Panc1 (cell line): ENCODE measurements around the gene ADCYAP1R1. TPM values are rescaled to one million over a fixed set of nuclear protein-coding genes. Genes with fewer than 3 reads are reported as not detected.

Experiments used
- ATAC-seq: fragments of 200-7000 bp; cut with Tn5 transposase; 2 replicates; pipeline ENCODE4 v1.9.1; 2020; ENCODE audit warnings: mild to moderate bottlenecking, moderate library complexity
- BruUV-seq: library from RNA; stranded (reverse); fragments of 400-500 nt; replicated peaks from 2 replicates; lab custom pipeline; 2021; lab: Mats Ljungman, UMichigan
- CTCF ChIA-PET: fragments of 300-600 bp; sonication (Branson Sonifier 250); formaldehyde crosslinking; loops from one replicate; lab custom pipeline; 2022; ENCODE audit warnings: antibody characterized with exemption; lab: Charles Lee
- POLR2A ChIA-PET: fragments of 300-600 bp; sonication (Branson Sonifier 250); formaldehyde crosslinking; loops from one replicate; lab custom pipeline; 2022; ENCODE audit warnings: antibody characterized with exemption; lab: Charles Lee
- DNase-seq: peaks from one replicate; pipeline ENCODE4 v3.0.0-alpha.2; 2010; ENCODE audit warnings: low read depth, low spot score
- H3K27ac ChIP-seq: 2 replicates; pipeline ENCODE4 v1.5.1; 2011; ENCODE audit warnings: mild to moderate bottlenecking, low read length, inconsistent platforms
- H3K27me3 ChIP-seq: fragments of 200-500 bp; sonication (Bioruptor generic); 2 replicates; pipeline ENCODE4 v1.6.0; 2014; ENCODE audit warnings: low read length, inconsistent platforms; ENCODE audit not compliant: control insufficient read depth, insufficient read depth
- H3K36me3 ChIP-seq: fragments of 200-500 bp; sonication (Bioruptor generic); 2 replicates; pipeline ENCODE4 v1.5.1; 2014; ENCODE audit warnings: inconsistent platforms, mild to moderate bottlenecking, low read length, moderate library complexity; ENCODE audit not compliant: control insufficient read depth, insufficient read depth
- H3K4me1 ChIP-seq: 2 replicates; pipeline ENCODE4 v1.5.1; 2011; ENCODE audit warnings: inconsistent platforms, mild to moderate bottlenecking, low read length, moderate library complexity; ENCODE audit not compliant: control insufficient read depth, insufficient read depth
- H3K4me3 ChIP-seq, 2 experiments: 2 replicates each; pipeline ENCODE4 v1.5.1; 2011 to 2012; ENCODE audit warnings: low read depth in 2 of 2, low read length in 2 of 2, mild to moderate bottlenecking in 2 of 2, inconsistent platforms in 1 of 2, moderate library complexity in 1 of 2
- H3K9me3 ChIP-seq: fragments of 200-500 bp; sonication (Bioruptor generic); 2 replicates; pipeline ENCODE4 v1.5.1; 2014; ENCODE audit warnings: low read depth, mild to moderate bottlenecking, inconsistent platforms, low read length, moderate library complexity; ENCODE audit not compliant: control insufficient read depth, insufficient read depth
- POLR2AphosphoS5 ChIP-seq: IDR thresholded peaks from 2 replicates; pipeline ENCODE4 v1.6.1; 2012; ENCODE audit warnings: mild to moderate bottlenecking, low read depth, low read length, moderate library complexity
- SIN3A ChIP-seq: IDR thresholded peaks from 2 replicates; pipeline ENCODE4 v1.6.1; 2012; ENCODE audit warnings: low read depth, mild to moderate bottlenecking, low read length, moderate library complexity, borderline replicate concordance; ENCODE audit not compliant: insufficient read depth
- TCF7L2 ChIP-seq: IDR thresholded peaks from 2 replicates; pipeline ENCODE4 v1.6.1; 2011; ENCODE audit warnings: mild to moderate bottlenecking, low read depth, low read length, inconsistent platforms
- in situ Hi-C: cut with HindIII; loops from 2 replicates; pipeline ENCODE4 v1.10.0; 2016; ENCODE audit warnings: low sequenced_read_pairs, low pct_unique_long_range_greater_than_20kb
- intact Hi-C: fragments of 100-400 bp; cut with micrococcal nuclease; formaldehyde crosslinking; loops from one replicate; pipeline ENCODE4 v1.10.0; 2022; ENCODE audit not compliant: unreplicated experiment
- total RNA-seq: library from RNA; stranded (reverse); gene quantifications from one replicate; pipeline ENCODE4 v1.2.1, GENCODE V29; 2021; ENCODE audit not compliant: unreplicated experiment
- TF ChIP-seq, protein P1 (sequence below): fragments of 450-650 bp; IDR thresholded peaks from 2 replicates; pipeline ENCODE4 v1.5.1; 2017; ENCODE audit warnings: mild to moderate bottlenecking
- TF ChIP-seq, protein P2 (sequence below), 2 experiments: IDR thresholded peaks; 2 replicates each; pipeline ENCODE4 v1.6.1; 2011 to 2012; ENCODE audit warnings: low read depth in 2 of 2, control low read depth in 1 of 2, low read length in 1 of 2, mild to moderate bottlenecking in 1 of 2, moderate library complexity in 1 of 2; ENCODE audit not compliant: insufficient read depth in 1 of 2

Gene ADCYAP1R1
- total RNA-seq, 1 experiment from 2014 or later: not detected

DNA sequence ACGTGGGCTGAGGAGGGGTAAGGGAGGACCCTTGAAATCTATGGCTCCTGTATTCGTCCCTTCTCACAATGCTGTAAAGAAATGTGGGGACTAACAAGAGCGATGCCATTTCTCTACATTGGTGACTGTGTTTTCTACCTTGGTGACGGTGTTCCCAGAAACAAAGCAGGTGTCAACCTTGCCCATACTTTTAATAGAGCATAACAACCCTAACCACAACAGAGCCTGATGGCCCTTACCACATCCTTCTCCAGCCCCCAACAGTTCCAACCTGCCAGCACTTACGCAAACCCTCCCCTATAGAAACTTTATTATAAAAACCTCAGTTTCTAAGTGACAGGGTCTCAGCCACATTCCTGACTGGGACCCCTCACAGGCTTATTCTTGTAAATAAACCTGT lies 28.2 kb upstream of the ADCYAP1R1 start:
- no peaks in the 10 kb centered on the region for H3K27me3 ChIP-seq
- no peaks in the 10 kb centered on the region for H3K36me3 ChIP-seq
- no peak for TF ChIP-seq TCF7L2
- TF ChIP-seq, protein P1, sequence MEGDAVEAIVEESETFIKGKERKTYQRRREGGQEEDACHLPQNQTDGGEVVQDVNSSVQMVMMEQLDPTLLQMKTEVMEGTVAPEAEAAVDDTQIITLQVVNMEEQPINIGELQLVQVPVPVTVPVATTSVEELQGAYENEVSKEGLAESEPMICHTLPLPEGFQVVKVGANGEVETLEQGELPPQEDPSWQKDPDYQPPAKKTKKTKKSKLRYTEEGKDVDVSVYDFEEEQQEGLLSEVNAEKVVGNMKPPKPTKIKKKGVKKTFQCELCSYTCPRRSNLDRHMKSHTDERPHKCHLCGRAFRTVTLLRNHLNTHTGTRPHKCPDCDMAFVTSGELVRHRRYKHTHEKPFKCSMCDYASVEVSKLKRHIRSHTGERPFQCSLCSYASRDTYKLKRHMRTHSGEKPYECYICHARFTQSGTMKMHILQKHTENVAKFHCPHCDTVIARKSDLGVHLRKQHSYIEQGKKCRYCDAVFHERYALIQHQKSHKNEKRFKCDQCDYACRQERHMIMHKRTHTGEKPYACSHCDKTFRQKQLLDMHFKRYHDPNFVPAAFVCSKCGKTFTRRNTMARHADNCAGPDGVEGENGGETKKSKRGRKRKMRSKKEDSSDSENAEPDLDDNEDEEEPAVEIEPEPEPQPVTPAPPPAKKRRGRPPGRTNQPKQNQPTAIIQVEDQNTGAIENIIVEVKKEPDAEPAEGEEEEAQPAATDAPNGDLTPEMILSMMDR: no peak
- no peak for TF ChIP-seq SIN3A
- TF ChIP-seq POLR2AphosphoS5: no peak
- TF ChIP-seq, protein P2, sequence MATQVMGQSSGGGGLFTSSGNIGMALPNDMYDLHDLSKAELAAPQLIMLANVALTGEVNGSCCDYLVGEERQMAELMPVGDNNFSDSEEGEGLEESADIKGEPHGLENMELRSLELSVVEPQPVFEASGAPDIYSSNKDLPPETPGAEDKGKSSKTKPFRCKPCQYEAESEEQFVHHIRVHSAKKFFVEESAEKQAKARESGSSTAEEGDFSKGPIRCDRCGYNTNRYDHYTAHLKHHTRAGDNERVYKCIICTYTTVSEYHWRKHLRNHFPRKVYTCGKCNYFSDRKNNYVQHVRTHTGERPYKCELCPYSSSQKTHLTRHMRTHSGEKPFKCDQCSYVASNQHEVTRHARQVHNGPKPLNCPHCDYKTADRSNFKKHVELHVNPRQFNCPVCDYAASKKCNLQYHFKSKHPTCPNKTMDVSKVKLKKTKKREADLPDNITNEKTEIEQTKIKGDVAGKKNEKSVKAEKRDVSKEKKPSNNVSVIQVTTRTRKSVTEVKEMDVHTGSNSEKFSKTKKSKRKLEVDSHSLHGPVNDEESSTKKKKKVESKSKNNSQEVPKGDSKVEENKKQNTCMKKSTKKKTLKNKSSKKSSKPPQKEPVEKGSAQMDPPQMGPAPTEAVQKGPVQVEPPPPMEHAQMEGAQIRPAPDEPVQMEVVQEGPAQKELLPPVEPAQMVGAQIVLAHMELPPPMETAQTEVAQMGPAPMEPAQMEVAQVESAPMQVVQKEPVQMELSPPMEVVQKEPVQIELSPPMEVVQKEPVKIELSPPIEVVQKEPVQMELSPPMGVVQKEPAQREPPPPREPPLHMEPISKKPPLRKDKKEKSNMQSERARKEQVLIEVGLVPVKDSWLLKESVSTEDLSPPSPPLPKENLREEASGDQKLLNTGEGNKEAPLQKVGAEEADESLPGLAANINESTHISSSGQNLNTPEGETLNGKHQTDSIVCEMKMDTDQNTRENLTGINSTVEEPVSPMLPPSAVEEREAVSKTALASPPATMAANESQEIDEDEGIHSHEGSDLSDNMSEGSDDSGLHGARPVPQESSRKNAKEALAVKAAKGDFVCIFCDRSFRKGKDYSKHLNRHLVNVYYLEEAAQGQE (IDR thresholded peaks at IDR 0.05; ENCODE audit: insufficient read depth in 1 of 2, low read depth in 2 of 2, low read length in 1 of 2): no peak
- H3K4me1 ChIP-seq: no peaks in the 10 kb centered on the region
- DNase-seq (no peak), ATAC-seq (no peak)
- ChIA-PET POLR2A (interaction anchor here (0.5 kb wide), 1 partner anchor 247 kb away, joined by 8 read pairs; no protein-coding TSS in a partner anchor), CTCF (no interaction called here)
- no TSS peak for BruUV-seq
- H3K4me3 ChIP-seq: no peak overlapping the region
- in situ Hi-C loops (no loop called here), intact Hi-C loops (no loop called here)
- H3K9me3 ChIP-seq: no peaks in the 10 kb centered on the region
- H3K27ac ChIP-seq: no peak overlapping the region

DNA sequence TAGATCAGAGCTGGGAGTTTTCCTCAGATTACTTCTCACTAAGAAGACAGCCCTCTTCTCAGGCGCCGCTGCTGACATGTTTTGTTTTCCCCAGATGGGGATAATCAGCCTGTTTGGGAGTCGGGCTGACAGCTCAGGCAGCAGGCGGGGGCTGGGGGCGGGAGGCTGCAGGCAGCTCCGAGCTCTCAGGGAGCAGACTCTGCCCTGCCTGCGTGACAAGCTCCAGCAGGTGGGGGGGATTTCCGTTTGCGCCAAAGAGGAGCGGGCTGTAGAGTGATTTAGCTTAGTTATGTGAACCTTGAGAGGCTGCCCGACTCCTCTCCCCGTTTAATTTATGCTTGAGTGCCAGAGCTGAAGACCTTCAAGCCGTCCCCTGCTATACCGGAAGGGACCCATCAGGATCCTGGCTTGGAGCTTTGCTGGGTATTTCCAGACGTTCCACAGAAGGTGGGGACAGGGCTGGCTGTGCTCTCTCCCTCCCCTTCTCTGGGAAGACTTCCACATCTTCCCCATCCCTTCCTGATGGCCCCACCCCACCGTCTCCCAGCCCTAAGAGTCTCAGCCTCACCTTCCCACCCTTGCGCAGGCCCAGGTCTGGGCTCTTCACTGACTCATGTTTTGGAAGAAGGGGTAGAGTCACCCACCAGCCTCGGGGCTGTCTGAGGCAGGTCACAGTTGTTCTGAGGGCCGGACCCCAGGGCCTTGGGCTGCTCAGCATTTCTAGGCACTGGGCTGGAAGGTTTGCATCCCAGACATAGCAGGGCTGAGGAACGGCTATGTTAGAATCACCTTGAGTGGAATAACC lies 24.7 kb upstream of the ADCYAP1R1 start:
- no peak for DNase-seq
- TF ChIP-seq, protein P1: no peak
- no peak for TF ChIP-seq POLR2AphosphoS5
- ChIA-PET POLR2A (no interaction called here), CTCF (no interaction called here)
- Histone ChIP-seq H3K9me3 (no peaks in the 10 kb centered on the region), H3K27me3 (no peaks in the 10 kb centered on the region), H3K4me3 (no peak overlapping the region), H3K27ac (no peak overlapping the region), H3K4me1 (no peaks in the 10 kb centered on the region), H3K36me3 (no peaks in the 10 kb centered on the region)
- ATAC-seq: no peak
- no TSS peak for BruUV-seq
- intact Hi-C loops: no loop called here
- in situ Hi-C loops: no loop called here
